SK-N-SH treated with all-trans-retinoic acid at 6 μM for 48 hours (cell line): ENCODE measurements around the gene ARTN.

Experiments used
- GLIS3 ChIP-seq: fragments of 250-450 bp; sonication (Bioruptor Pico); IDR thresholded peaks from 2 replicates; pipeline ENCODE4 v1.5.0; 2020; ENCODE audit warnings: mild to moderate bottlenecking, moderate library complexity
- ISL1 ChIP-seq: fragments of 250-450 bp; sonication (Bioruptor Pico); IDR thresholded peaks from 2 replicates; pipeline ENCODE4 v2.1.2; 2022; ENCODE audit warnings: mild to moderate bottlenecking, moderate library complexity
- ZFP3 ChIP-seq: fragments of 250-450 bp; sonication (Bioruptor Pico); IDR thresholded peaks from 2 replicates; pipeline ENCODE4 v1.5.0; 2020; ENCODE audit warnings: mild to moderate bottlenecking, moderate library complexity
- ZFP30 ChIP-seq: fragments of 450-650 bp; formaldehyde crosslinking; IDR thresholded peaks from 2 replicates; pipeline ENCODE4 v1.5.0; 2022; ENCODE audit warnings: mild to moderate bottlenecking, moderate library complexity
- TF ChIP-seq, protein P1 (sequence below): fragments of 250-450 bp; sonication (Bioruptor Pico); IDR thresholded peaks from 2 replicates; pipeline ENCODE4 v1.5.0; 2020; ENCODE audit warnings: mild to moderate bottlenecking, moderate library complexity
- TF ChIP-seq, protein P2 (sequence below): fragments of 250-450 bp; sonication (Bioruptor Pico); IDR thresholded peaks from 2 replicates; pipeline ENCODE4 v1.8.0; 2020; ENCODE audit warnings: mild to moderate bottlenecking, moderate library complexity, borderline replicate concordance
- TF ChIP-seq, protein P3 (sequence below): fragments of 250-450 bp; sonication (Bioruptor Pico); IDR thresholded peaks from 2 replicates; pipeline ENCODE4 v1.8.0; 2021; ENCODE audit warnings: low read depth, mild to moderate bottlenecking, moderate library complexity, borderline replicate concordance

DNA sequence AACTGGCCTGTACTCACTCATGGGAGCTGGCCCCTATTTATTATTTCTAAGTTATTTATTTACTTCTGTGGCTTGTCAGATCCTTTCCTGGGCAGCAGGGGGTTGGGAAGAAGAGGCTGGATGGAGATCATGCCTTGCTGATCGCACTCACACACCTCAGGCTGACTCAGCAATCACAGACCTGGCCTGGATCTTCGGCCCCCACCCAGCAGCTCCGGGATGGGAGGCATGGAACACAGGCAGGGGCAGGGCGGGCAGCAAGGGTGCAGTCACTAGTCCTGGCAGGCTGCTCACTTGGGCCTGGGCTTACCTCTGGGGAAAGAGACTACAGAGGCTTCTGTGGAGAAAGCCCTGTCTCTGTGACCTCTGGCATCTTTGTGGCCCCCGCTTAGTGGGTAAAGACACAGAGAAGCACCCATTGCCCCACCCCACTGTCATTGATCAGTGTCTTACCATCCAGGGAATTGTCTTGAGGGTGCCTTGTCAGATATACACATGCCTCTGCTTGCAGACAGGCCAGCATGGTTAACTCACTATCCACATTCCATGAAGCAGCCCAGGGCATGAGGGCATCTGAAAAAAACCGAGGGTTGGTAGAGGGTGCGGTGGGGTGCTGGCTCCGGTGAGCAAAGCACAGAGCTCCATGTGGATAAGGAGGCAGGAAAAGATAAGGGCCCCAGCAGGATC lies 3.7 kb downstream of the ARTN start:
- TF ChIP-seq, protein P1, sequence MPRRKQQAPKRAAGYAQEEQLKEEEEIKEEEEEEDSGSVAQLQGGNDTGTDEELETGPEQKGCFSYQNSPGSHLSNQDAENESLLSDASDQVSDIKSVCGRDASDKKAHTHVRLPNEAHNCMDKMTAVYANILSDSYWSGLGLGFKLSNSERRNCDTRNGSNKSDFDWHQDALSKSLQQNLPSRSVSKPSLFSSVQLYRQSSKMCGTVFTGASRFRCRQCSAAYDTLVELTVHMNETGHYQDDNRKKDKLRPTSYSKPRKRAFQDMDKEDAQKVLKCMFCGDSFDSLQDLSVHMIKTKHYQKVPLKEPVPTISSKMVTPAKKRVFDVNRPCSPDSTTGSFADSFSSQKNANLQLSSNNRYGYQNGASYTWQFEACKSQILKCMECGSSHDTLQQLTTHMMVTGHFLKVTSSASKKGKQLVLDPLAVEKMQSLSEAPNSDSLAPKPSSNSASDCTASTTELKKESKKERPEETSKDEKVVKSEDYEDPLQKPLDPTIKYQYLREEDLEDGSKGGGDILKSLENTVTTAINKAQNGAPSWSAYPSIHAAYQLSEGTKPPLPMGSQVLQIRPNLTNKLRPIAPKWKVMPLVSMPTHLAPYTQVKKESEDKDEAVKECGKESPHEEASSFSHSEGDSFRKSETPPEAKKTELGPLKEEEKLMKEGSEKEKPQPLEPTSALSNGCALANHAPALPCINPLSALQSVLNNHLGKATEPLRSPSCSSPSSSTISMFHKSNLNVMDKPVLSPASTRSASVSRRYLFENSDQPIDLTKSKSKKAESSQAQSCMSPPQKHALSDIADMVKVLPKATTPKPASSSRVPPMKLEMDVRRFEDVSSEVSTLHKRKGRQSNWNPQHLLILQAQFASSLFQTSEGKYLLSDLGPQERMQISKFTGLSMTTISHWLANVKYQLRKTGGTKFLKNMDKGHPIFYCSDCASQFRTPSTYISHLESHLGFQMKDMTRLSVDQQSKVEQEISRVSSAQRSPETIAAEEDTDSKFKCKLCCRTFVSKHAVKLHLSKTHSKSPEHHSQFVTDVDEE (CRISPR knock-in tag) = no peak
- no peak for TF ChIP-seq GLIS3 (CRISPR knock-in tag)
- no peak for TF ChIP-seq ZFP3
- TF ChIP-seq, protein P2, sequence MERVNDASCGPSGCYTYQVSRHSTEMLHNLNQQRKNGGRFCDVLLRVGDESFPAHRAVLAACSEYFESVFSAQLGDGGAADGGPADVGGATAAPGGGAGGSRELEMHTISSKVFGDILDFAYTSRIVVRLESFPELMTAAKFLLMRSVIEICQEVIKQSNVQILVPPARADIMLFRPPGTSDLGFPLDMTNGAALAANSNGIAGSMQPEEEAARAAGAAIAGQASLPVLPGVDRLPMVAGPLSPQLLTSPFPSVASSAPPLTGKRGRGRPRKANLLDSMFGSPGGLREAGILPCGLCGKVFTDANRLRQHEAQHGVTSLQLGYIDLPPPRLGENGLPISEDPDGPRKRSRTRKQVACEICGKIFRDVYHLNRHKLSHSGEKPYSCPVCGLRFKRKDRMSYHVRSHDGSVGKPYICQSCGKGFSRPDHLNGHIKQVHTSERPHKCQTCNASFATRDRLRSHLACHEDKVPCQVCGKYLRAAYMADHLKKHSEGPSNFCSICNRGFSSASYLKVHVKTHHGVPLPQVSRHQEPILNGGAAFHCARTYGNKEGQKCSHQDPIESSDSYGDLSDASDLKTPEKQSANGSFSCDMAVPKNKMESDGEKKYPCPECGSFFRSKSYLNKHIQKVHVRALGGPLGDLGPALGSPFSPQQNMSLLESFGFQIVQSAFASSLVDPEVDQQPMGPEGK = no peak
- TF ChIP-seq, protein P3, sequence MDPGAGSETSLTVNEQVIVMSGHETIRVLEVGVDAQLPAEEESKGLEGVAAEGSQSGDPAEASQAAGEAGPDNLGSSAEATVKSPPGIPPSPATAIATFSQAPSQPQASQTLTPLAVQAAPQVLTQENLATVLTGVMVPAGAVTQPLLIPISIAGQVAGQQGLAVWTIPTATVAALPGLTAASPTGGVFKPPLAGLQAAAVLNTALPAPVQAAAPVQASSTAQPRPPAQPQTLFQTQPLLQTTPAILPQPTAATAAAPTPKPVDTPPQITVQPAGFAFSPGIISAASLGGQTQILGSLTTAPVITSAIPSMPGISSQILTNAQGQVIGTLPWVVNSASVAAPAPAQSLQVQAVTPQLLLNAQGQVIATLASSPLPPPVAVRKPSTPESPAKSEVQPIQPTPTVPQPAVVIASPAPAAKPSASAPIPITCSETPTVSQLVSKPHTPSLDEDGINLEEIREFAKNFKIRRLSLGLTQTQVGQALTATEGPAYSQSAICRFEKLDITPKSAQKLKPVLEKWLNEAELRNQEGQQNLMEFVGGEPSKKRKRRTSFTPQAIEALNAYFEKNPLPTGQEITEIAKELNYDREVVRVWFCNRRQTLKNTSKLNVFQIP = no peak
- no peak for TF ChIP-seq ISL1
- TF ChIP-seq ZFP30 = no peak
